OCI-LY3 (cell line): ENCODE results near the gene UQCRC1.

Source experiments
- CTCF ChIP-seq: fragments of 200-600, 300-600 bp; sonication (generic); IDR thresholded peaks from 2 replicates; pipeline ENCODE4 v1.5.1; 2014; ENCODE audit warnings: antibody characterized with exemption, low read length, low read depth
- EZH2phosphoT487 ChIP-seq: fragments of 200-600 bp; shearing (Covaris generic); IDR thresholded peaks from 2 replicates; pipeline ENCODE4 v1.6.1; 2018; ENCODE audit warnings: antibody characterized with exemption, mixed run types, low read depth

DNA sequence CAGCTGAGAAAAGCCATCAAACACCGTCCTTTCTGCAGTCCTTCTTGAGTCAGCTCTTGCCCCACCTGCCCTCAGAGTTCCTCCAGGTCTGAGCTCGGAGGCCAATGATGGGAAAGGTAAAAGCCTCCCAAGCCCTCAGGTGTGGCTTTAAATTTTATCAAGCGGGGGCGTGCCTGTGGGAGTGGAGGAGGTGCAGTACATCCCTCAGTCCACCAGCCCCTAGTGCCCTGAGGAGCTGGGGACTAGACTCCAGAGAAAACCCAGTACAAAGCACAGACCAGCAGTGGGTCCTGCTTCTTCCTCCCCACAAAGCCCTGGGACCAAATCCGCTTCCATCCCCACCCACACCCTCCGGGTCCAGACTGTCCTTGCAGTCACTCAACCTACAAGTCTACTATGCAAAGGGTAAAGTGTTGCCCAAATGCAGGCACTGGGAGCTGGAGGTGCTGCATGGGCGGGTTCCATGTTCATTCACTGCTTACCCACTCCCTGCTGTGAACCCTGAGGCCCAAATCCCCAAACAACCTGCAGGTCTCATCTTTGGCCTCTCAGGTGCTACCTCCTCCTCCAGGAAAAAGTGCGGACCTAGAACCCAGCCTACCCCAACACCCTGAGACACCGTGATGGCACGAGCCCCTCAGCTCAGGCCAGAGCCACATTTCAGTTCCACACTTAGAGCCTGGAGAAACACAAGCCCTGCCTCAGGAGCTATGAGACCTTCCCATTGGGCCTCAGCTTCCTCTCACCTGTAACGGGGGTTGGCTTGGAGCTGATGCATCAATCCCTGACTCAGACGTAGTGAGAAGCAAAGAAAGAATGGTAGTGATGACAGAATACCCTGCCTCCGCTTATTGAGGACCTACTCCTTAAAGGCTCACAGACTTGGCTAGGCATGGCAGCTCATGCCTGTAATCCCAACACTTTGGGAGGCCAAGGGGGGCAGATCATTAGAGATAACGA is 55.3 kb downstream of the UQCRC1 start:
- TF ChIP-seq CTCF: no peak
- no peak for TF ChIP-seq EZH2phosphoT487
